A549 (cell line): ENCODE data around the gene CLDN14. TPM values are rescaled to one million over a fixed set of nuclear protein-coding genes. Genes with fewer than 3 reads are reported as not detected.

ENCODE experiments used
- ATAC-seq, 2 experiments: fragments of 200-7000 bp in 1 of 2; fragments of >200 bp in 1 of 2; cut with Nextera tagmentation in 1 of 2; cut with Tn5 transposase in 1 of 2; 3 replicates each; pipeline versions ENCODE4 v1.8.0 to v1.9.1; 2018 to 2020; ENCODE audit warnings: mild to moderate bottlenecking in 1 of 2, moderate library complexity in 1 of 2
- CTCF ChIA-PET: fragments of 300-600 bp; sonication (Branson Sonifier 250); formaldehyde crosslinking; extraction: SDS; loops from one replicate; lab custom pipeline; 2021; ENCODE audit warnings: antibody characterized with exemption, inconsistent platforms; lab: Yijun Ruan, JAX
- POLR2A ChIA-PET: fragments of 350-600 bp; formaldehyde crosslinking; extraction: SDS; loops from one replicate; lab custom pipeline; 2021; ENCODE audit warnings: antibody characterized with exemption, inconsistent platforms; lab: Yijun Ruan, JAX
- DNase-seq, 2 experiments: peaks; one replicate each; pipeline versions ENCODE4 v3.0.0 to v3.0.0-alpha.2; 2011 to 2016; ENCODE audit warnings: low read depth in 1 of 2, low spot score in 1 of 2
- FAIRE-seq: peaks from 2 replicates; lab custom pipeline; 2011; peaks lifted over from hg19 to GRCh38; lab: Jason Lieb, UNC
- H3K27ac ChIP-seq, 2 experiments: fragments of >200 bp; sonication (Bioruptor Twin); formaldehyde crosslinking; 3 replicates each; pipeline ENCODE4 v1.5.1; 2016 to 2017
- H3K4me1 ChIP-seq: fragments of >200 bp; sonication (Bioruptor Twin); formaldehyde crosslinking; 3 replicates; pipeline ENCODE4 v1.6.1; 2016
- H3K4me2 ChIP-seq: fragments of >200 bp; sonication (Bioruptor Twin); formaldehyde crosslinking; 3 replicates; pipeline ENCODE4 v1.6.1; 2016
- H3K4me3 ChIP-seq: fragments of >200 bp; sonication (Bioruptor Twin); formaldehyde crosslinking; 3 replicates; pipeline ENCODE4 v1.5.1; 2016
- H3K9me3 ChIP-seq: fragments of >200 bp; sonication (Bioruptor Twin); formaldehyde crosslinking; 3 replicates; pipeline ENCODE4 v1.6.1; 2016
- BHLHE40 ChIP-seq: IDR thresholded peaks from 2 replicates; pipeline ENCODE4 v1.6.1; 2012; ENCODE audit warnings: low read depth, low read length, inconsistent platforms
- CEBPB ChIP-seq, 2 experiments: fragments of >200 bp in 1 of 2; sonication (Bioruptor Twin) in 1 of 2; formaldehyde crosslinking in 1 of 2; IDR thresholded peaks; 2 replicates each; pipeline ENCODE4 v1.6.1; 2012 to 2016
- CHD2 ChIP-seq: fragments of 150-350 bp; IDR thresholded peaks from 2 replicates; pipeline ENCODE4 v1.6.1; 2014; ENCODE audit warnings: low read length; ENCODE audit not compliant: partially characterized antibody
- EHMT2 ChIP-seq: fragments of 200-600 bp; sonication (generic); IDR thresholded peaks from 2 replicates; pipeline ENCODE4 v1.6.1; 2016; ENCODE audit warnings: antibody characterized with exemption, low read depth, mild to moderate bottlenecking, moderate library complexity
- EP300 ChIP-seq, 2 experiments: fragments of >200 bp; sonication (Bioruptor Twin); formaldehyde crosslinking; IDR thresholded peaks; 2 replicates in 1 of 2; 3 replicates in 1 of 2; pipeline ENCODE4 v1.6.1; 2016 to 2017
- FOSL2 ChIP-seq, 2 experiments: fragments of 450-650 bp in 1 of 2; fragments of >200 bp in 1 of 2; sonication (Bioruptor Twin) in 1 of 2; formaldehyde crosslinking; IDR thresholded peaks; 2 replicates each; pipeline versions ENCODE4 v1.5.0 to v1.6.1; 2016 to 2020; ENCODE audit warnings: mild to moderate bottlenecking in 1 of 2, moderate library complexity in 1 of 2
- FOXS1 ChIP-seq: fragments of 250-450 bp; sonication (Bioruptor Pico); IDR thresholded peaks from 2 replicates; pipeline ENCODE4 v1.5.0; 2020; ENCODE audit warnings: mild to moderate bottlenecking, moderate library complexity
- GATA3 ChIP-seq: IDR thresholded peaks from 2 replicates; pipeline ENCODE4 v1.6.1; 2012; ENCODE audit warnings: borderline replicate concordance
- HOXA7 ChIP-seq: fragments of 250-450 bp; sonication (Bioruptor Pico); IDR thresholded peaks from 2 replicates; pipeline ENCODE4 v1.5.0; 2020; ENCODE audit warnings: mild to moderate bottlenecking, moderate library complexity
- KDM1A ChIP-seq: fragments of 200-600 bp; sonication (generic); IDR thresholded peaks from 2 replicates; pipeline ENCODE4 v1.6.1; 2016; ENCODE audit warnings: low read depth, mild to moderate bottlenecking
- MAFK ChIP-seq: fragments of 450-650 bp; IDR thresholded peaks from 2 replicates; pipeline ENCODE4 v1.6.1; 2014; ENCODE audit not compliant: partially characterized antibody
- NFE2L2 ChIP-seq: fragments of 150-350 bp; conservative IDR thresholded peaks from 2 replicates; pipeline ENCODE4 v1.6.1; 2014; ENCODE audit warnings: low read length
- NR3C1 ChIP-seq: fragments of >200 bp; sonication (Bioruptor Twin); formaldehyde crosslinking; IDR thresholded peaks from 3 replicates; pipeline ENCODE4 v1.6.1; 2017
- PHF8 ChIP-seq: fragments of 200-600 bp; sonication (generic); IDR thresholded peaks from 2 replicates; pipeline ENCODE4 v1.6.1; 2016; ENCODE audit warnings: low read depth, mild to moderate bottlenecking, antibody characterized with exemption, moderate library complexity, borderline replicate concordance
- POLR2AphosphoS2 ChIP-seq: conservative IDR thresholded peaks from 2 replicates; pipeline ENCODE4 v1.6.1; 2012; ENCODE audit warnings: low read length, improper control_type of control experiment, inconsistent platforms
- RAD21 ChIP-seq, 2 experiments: fragments of >200 bp in 1 of 2; sonication (Bioruptor Twin) in 1 of 2; formaldehyde crosslinking in 1 of 2; IDR thresholded peaks in 1 of 2; conservative IDR thresholded peaks in 1 of 2; 2 replicates in 1 of 2; 3 replicates in 1 of 2; pipeline ENCODE4 v1.6.1; 2012 to 2018; ENCODE audit warnings: inconsistent platforms in 1 of 2
- RFX5 ChIP-seq: fragments of 450-650 bp; IDR thresholded peaks from 2 replicates; pipeline ENCODE4 v1.7.1; 2014; ENCODE audit warnings: antibody characterized with exemption, mild to moderate bottlenecking, moderate library complexity
- SMC3 ChIP-seq: fragments of >200 bp; sonication (Bioruptor Twin); formaldehyde crosslinking; IDR thresholded peaks from 3 replicates; pipeline ENCODE4 v1.6.1; 2018; ENCODE audit warnings: inconsistent platforms
- TFCP2L1 ChIP-seq: fragments of 250-450 bp; sonication (Bioruptor Pico); IDR thresholded peaks from 2 replicates; pipeline ENCODE4 v1.5.0; 2021; ENCODE audit warnings: mild to moderate bottlenecking
- ZC3H11A ChIP-seq: fragments of 450-650 bp; IDR thresholded peaks from 2 replicates; pipeline ENCODE4 v1.6.1; 2014; ENCODE audit warnings: antibody characterized with exemption, mild to moderate bottlenecking
- WGBS: methylation state at CpG from one replicate; pipeline ENCODE4 v1.1.6; 2017; ENCODE audit errors: missing lambda C conversion rate; 5-methylcytosine and 5-hydroxymethylcytosine counted together
- polyA plus RNA-seq, 4 experiments: library from polyadenylated mRNA; depleted of rRNA in 3 of 4; stranded (reverse); fragments of >200 nt; fragmentation: RNase III in 1 of 4; extraction: RNeasy Plus Mini Kit Qiagen cat#74134 plus additional on column Dnase treatment in 1 of 4; gene quantifications; 2 replicates in 3 of 4; 3 replicates in 1 of 4; pipeline ENCODE4 v1.2.3, GENCODE V29; 2011 to 2017
- TF ChIP-seq, protein P1 (sequence below): IDR thresholded peaks from 2 replicates; pipeline ENCODE4 v1.6.1; 2012
- TF ChIP-seq, protein P2 (sequence below): fragments of 250-450 bp; sonication (Bioruptor Pico); IDR thresholded peaks from 2 replicates; pipeline ENCODE4 v1.5.0; 2020; ENCODE audit warnings: low read depth, mild to moderate bottlenecking, moderate library complexity
- TF ChIP-seq, protein P3 (sequence below): fragments of >200 bp; sonication (Bioruptor Twin); formaldehyde crosslinking; IDR thresholded peaks from 3 replicates; pipeline ENCODE4 v1.6.1; 2016

The CLDN14 gene
- polyA plus RNA-seq, 2 of the 4 experiments (the other 2 are of a cell fraction), result not detected

DNA sequence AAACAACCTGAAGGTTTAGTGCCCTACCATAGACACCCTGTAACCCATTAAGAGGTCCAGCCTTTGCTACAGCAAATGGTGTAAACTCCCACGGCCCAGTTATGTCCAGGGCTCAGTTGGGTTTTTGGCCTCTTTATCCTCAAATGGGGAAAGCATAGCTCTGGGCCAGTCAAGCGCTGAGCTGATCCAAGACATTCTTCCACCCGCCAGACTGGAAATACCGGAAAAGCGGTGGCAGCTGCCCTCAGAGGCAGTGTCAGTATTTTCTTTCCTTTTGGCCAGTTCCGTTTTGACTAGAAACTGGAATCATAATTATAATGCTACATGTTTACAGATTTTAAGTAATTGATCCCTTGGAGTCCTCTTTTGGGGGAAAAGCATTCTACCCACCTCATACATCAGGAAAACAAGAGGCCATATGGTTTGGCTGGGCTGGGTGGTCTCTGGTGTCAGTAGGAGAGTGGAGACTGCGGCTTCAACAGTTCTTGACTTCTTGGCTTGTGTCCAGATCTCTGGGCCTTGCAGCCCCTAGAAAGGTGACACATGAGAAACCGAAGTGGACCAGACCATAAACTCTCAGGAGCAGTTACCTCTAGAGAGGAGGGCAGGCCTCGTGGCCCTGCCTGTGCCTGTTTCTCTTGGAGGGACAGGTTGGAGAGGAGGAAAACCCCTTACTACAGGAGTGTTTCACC, 30.2 kb upstream of the CLDN14 start:
- no peak for FAIRE-seq
- DNase-seq, result no peak
- Histone ChIP-seq H3K4me1 (no peaks in the 10 kb centered on the region; the same call in 2 of the 3 replicates), H3K4me3 (no peak overlapping the region), H3K27ac (no peak overlapping the region), H3K9me3 (no peaks in the 10 kb centered on the region), H3K4me2 (no peak overlapping the region)
- 89% methylated on average over 9 of the region's 9 CpGs for WGBS
- ATAC-seq, result no peak
- ChIA-PET POLR2A (no interaction called here), CTCF (no interaction called here)
- TF ChIP-seq RAD21 (conservative IDR thresholded peaks at IDR 0.05 in 1 of 2, IDR thresholded peaks at IDR 0.05 in 1 of 2) (no peak), SMC3 (no peak), RFX5 (no peak), POLR2AphosphoS2 (no peak), BHLHE40 (no peak), CHD2 (no peak), FOSL2 (IDR thresholded peaks at IDR 0.05) (no peak), FOSL2 (CRISPR knock-in tag; IDR thresholded peaks at IDR 0.05) (no peak), NR3C1 (no peak)
- TF ChIP-seq, protein P1, sequence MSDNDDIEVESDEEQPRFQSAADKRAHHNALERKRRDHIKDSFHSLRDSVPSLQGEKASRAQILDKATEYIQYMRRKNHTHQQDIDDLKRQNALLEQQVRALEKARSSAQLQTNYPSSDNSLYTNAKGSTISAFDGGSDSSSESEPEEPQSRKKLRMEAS, result no peak
- TF ChIP-seq, protein P2, sequence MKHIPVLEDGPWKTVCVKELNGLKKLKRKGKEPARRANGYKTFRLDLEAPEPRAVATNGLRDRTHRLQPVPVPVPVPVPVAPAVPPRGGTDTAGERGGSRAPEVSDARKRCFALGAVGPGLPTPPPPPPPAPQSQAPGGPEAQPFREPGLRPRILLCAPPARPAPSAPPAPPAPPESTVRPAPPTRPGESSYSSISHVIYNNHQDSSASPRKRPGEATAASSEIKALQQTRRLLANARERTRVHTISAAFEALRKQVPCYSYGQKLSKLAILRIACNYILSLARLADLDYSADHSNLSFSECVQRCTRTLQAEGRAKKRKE (CRISPR knock-in tag), result no peak

DNA sequence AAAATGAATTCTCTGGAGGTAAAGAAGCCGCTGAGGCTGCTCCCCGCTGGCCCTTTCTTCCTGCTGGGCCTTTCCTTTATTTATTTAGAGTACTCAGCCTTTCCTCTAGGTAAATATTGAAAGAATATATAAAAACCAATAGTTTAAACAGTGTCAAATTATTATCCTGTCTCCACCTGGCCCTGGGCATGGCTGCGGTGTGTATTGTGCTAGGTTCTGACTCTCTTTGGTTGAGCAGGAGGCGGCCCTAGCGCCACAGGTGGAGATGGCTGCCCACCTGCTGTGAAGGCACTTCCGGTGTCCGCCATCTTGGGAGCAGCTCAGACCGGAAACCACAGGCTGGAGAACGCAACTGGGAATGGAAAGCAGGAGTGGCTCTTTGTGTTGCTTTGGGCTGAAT, 29.0 kb upstream of the CLDN14 start:
- Histone ChIP-seq H3K4me3 (no peak overlapping the region), H3K9me3 (no peaks in the 10 kb centered on the region), H3K27ac (no peak overlapping the region), H3K4me2 (no peak overlapping the region), H3K4me1 (peaks cover 6% of the 10 kb centered on the region; the same call in 2 of the 3 replicates)
- DNase-seq, result no peak
- ChIA-PET POLR2A (no interaction called here), CTCF (interaction anchor here (1.0 kb wide), 1 partner anchor 11 kb away, joined by 4 read pairs; no protein-coding TSS in a partner anchor)
- FAIRE-seq, result no peak
- no peak for ATAC-seq
- TF ChIP-seq, protein P2 (CRISPR knock-in tag), result no peak
- TF ChIP-seq EHMT2 (no peak), GATA3 (no peak), KDM1A (no peak), RAD21 (conservative IDR thresholded peaks at IDR 0.05 in 1 of 2, IDR thresholded peaks at IDR 0.05 in 1 of 2) (no peak), NFE2L2 (no peak), TFCP2L1 (CRISPR knock-in tag) (no peak), FOXS1 (no peak), CEBPB (IDR thresholded peaks at IDR 0.05) (no peak), ZC3H11A (no peak), PHF8 (no peak), HOXA7 (CRISPR knock-in tag) (no peak), MAFK (no peak), RFX5 (no peak), EP300 (IDR thresholded peaks at IDR 0.05) (no peak), CHD2 (no peak)
- TF ChIP-seq, protein P3, sequence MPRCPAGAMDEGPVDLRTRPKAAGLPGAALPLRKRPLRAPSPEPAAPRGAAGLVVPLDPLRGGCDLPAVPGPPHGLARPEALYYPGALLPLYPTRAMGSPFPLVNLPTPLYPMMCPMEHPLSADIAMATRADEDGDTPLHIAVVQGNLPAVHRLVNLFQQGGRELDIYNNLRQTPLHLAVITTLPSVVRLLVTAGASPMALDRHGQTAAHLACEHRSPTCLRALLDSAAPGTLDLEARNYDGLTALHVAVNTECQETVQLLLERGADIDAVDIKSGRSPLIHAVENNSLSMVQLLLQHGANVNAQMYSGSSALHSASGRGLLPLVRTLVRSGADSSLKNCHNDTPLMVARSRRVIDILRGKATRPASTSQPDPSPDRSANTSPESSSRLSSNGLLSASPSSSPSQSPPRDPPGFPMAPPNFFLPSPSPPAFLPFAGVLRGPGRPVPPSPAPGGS, result no peak
- WGBS, result 83% methylated on average over 9 of the region's 9 CpGs
